Activated CD4-positive, alpha-beta T cell treated with anti-CD3 and anti-CD28 coated beads, Interleukin-2, amount 10 ng/mL, durations not matched to agents 7 days and 5 days (primary cell): ENCODE measurements around the gene ZSCAN26. TPM values are rescaled to one million over a fixed set of nuclear protein-coding genes. Genes with fewer than 3 reads are reported as not detected.
A peak's percentile ranks its signal among the peaks of the same experiment; 100 is the strongest.

Experiments used
- CTCF ChIA-PET: fragments of 350-600 bp; sonication (Branson Sonifier 250); formaldehyde crosslinking; loops from one replicate; lab custom pipeline; 2021; ENCODE audit warnings: antibody characterized with exemption; lab: Charles Lee
- POLR2A ChIA-PET: fragments of 350-600 bp; sonication (Branson Sonifier 250); formaldehyde crosslinking; loops from one replicate; lab custom pipeline; 2021; ENCODE audit warnings: antibody characterized with exemption; lab: Charles Lee
- DNase-seq: peaks from one replicate; pipeline ENCODE4 v3.0.0-alpha.2; 2020
- H3K27ac Mint-ChIP-seq: one replicate; pipeline ENCODE4 v1.8.0; 2021; ENCODE audit warnings: mild to moderate bottlenecking, moderate library complexity, mixed read lengths
- H3K27me3 Mint-ChIP-seq: one replicate; pipeline ENCODE4 v1.8.0; 2021; ENCODE audit warnings: mixed read lengths
- H3K36me3 Mint-ChIP-seq: one replicate; pipeline ENCODE4 v1.8.0; 2021; ENCODE audit warnings: low read depth, mixed read lengths
- H3K4me1 Mint-ChIP-seq: one replicate; pipeline ENCODE4 v1.8.0; 2021; ENCODE audit warnings: mixed read lengths
- H3K4me3 Mint-ChIP-seq: one replicate; pipeline ENCODE4 v1.8.0; 2021; ENCODE audit warnings: mild to moderate bottlenecking, moderate library complexity, mixed read lengths
- H3K9me3 Mint-ChIP-seq: one replicate; pipeline ENCODE4 v1.8.0; 2021; ENCODE audit warnings: mixed read lengths
- total RNA-seq, 2 experiments: library from RNA; stranded (reverse); gene quantifications; one replicate each; pipeline ENCODE4 v1.2.3, GENCODE V29; 2021

Gene ZSCAN26
- 10 to 100 TPM in 1 of 2 experiments, 1 to 10 TPM in 1; 8.1 to 10.5 TPM for total RNA-seq

GRCh38 chr6:28266962-28267694 lies at the start of gene ZSCAN26:
ZSCAN26 (plus strand) TSS chr6:28267143; CDS start chr6:28271920, 4,777 bp downstream.
- no peak within 1 kb of the TSS for H3K4me3 Mint-ChIP-seq
- no peak within 1 kb of the TSS for H3K27ac Mint-ChIP-seq
- H3K9me3 Mint-ChIP-seq = no peaks in the 10 kb centered on the region
- CTCF ChIA-PET = interaction anchor here (0.7 to 2.0 kb wide), 8 partner anchors 9 to 127 kb away, joined by 3 to 7 read pairs (median 3); partner anchors contain the start of genes PGBD1 and ZKSCAN4
- H3K4me1 Mint-ChIP-seq = peaks cover 7% of the 10 kb centered on the region
- H3K27me3 Mint-ChIP-seq = peaks cover 6% of the 10 kb centered on the region
- DNase-seq = peak; percentile 88
- POLR2A ChIA-PET = interaction anchor here (0.6 to 1.5 kb wide), 4 partner anchors 15 to 515 kb away, joined by 4 to 6 read pairs (median 6); partner anchors contain the start of genes ZKSCAN4 and ZKSCAN8
- H3K36me3 Mint-ChIP-seq = peaks cover 2% of the 10 kb centered on the region

- H3K36me3 Mint-ChIP-seq = no peaks in the 10 kb centered on the region
- peaks cover 80% of the 10 kb centered on the region for H3K27me3 Mint-ChIP-seq
- DNase-seq = no peak
- H3K9me3 Mint-ChIP-seq = no peaks in the 10 kb centered on the region
- peak overlapping the region; percentile 58 for H3K4me3 Mint-ChIP-seq
- H3K27ac Mint-ChIP-seq = no peak overlapping the region
- H3K4me1 Mint-ChIP-seq = peaks cover 9% of the 10 kb centered on the region
- ChIA-PET POLR2A (no interaction called here), CTCF (interaction anchor here (0.6 to 0.7 kb wide), 2 partner anchors 61 to 329 kb away, joined by 3 read pairs; no protein-coding TSS in a partner anchor)
Measured at GRCh38 chr6:28217890-28218289, 49.1 kb upstream of the ZSCAN26 start.

GRCh38 chr6:28218312-28219248 lies 48.4 kb upstream of the ZSCAN26 start:
- Mint-ChIP-seq H3K4me3 (peak overlapping the region; percentile 58), H3K27me3 (peaks cover 80% of the 10 kb centered on the region), H3K9me3 (no peaks in the 10 kb centered on the region), H3K36me3 (no peaks in the 10 kb centered on the region), H3K27ac (peak overlapping the region; percentile 36), H3K4me1 (peaks cover 6% of the 10 kb centered on the region)
- CTCF ChIA-PET = interaction anchor here (0.7 kb wide), 1 partner anchor 62 kb away, joined by 3 read pairs; no protein-coding TSS in a partner anchor
- DNase-seq = no peak
- POLR2A ChIA-PET = no interaction called here

- no peak overlapping the region for H3K27ac Mint-ChIP-seq
- no peaks in the 10 kb centered on the region for H3K9me3 Mint-ChIP-seq
- no peak overlapping the region for H3K4me3 Mint-ChIP-seq
- DNase-seq = no peak
- peaks cover 13% of the 10 kb centered on the region for H3K4me1 Mint-ChIP-seq
- H3K27me3 Mint-ChIP-seq = peaks cover 78% of the 10 kb centered on the region
- ChIA-PET POLR2A (no interaction called here), CTCF (no interaction called here)
- no peaks in the 10 kb centered on the region for H3K36me3 Mint-ChIP-seq
Measured at GRCh38 chr6:28220257-28221133, 46.4 kb upstream of the ZSCAN26 start.

- H3K27ac Mint-ChIP-seq = peak overlapping the region; percentile 81
- ChIA-PET POLR2A (no interaction called here), CTCF (no interaction called here)
- DNase-seq = no peak
- peak overlapping the region; percentile 79 for H3K4me3 Mint-ChIP-seq
- peaks cover 51% of the 10 kb centered on the region for H3K27me3 Mint-ChIP-seq
- no peaks in the 10 kb centered on the region for H3K9me3 Mint-ChIP-seq
- H3K36me3 Mint-ChIP-seq = peaks cover 5% of the 10 kb centered on the region
- peaks cover 36% of the 10 kb centered on the region for H3K4me1 Mint-ChIP-seq
Measured at GRCh38 chr6:28224131-28225055, 42.5 kb upstream of the ZSCAN26 start.

- H3K4me3 Mint-ChIP-seq = peak within 1 kb of the TSS; percentile 79
- no peaks in the 10 kb centered on the region for H3K9me3 Mint-ChIP-seq
- DNase-seq = peak; percentile 25
- peaks cover 42% of the 10 kb centered on the region for H3K27me3 Mint-ChIP-seq
- ChIA-PET CTCF (no interaction called here), POLR2A (no interaction called here)
- H3K27ac Mint-ChIP-seq = peak within 1 kb of the TSS; percentile 81
- peaks cover 5% of the 10 kb centered on the region for H3K36me3 Mint-ChIP-seq
- peaks cover 36% of the 10 kb centered on the region for H3K4me1 Mint-ChIP-seq
Measured at GRCh38 chr6:28225056-28225834, 41.7 kb upstream of the ZSCAN26 start, which contains the start of gene ZSCAN9. ZSCAN9 (plus strand) TSS chr6:28225275; CDS start chr6:28227085, 1,810 bp downstream.

- Mint-ChIP-seq H3K27ac (no peak overlapping the region), H3K4me3 (no peak overlapping the region)
- POLR2A ChIA-PET = interaction anchor here (0.6 kb wide), 1 partner anchor 28 kb away, joined by 3 read pairs; no protein-coding TSS in a partner anchor
Measured at GRCh38 chr6:28226460-28226859, 40.5 kb upstream of the ZSCAN26 start.

GRCh38 chr6:28232785-28233184 lies 34.2 kb upstream of the ZSCAN26 start:
- no peak for DNase-seq
- H3K4me3 Mint-ChIP-seq = no peak overlapping the region
- ChIA-PET CTCF (no interaction called here), POLR2A (no interaction called here)
- peaks cover 13% of the 10 kb centered on the region for H3K4me1 Mint-ChIP-seq
- no peaks in the 10 kb centered on the region for H3K27me3 Mint-ChIP-seq
- no peak overlapping the region for H3K27ac Mint-ChIP-seq
- peaks cover 6% of the 10 kb centered on the region for H3K36me3 Mint-ChIP-seq
- peaks cover 8% of the 10 kb centered on the region for H3K9me3 Mint-ChIP-seq

More at GRCh38 chr6:28226460-28226859, 40.5 kb upstream of the ZSCAN26 start:
- Mint-ChIP-seq H3K27me3 (peaks cover 33% of the 10 kb centered on the region), H3K9me3 (no peaks in the 10 kb centered on the region), H3K4me1 (peaks cover 36% of the 10 kb centered on the region), H3K36me3 (peaks cover 5% of the 10 kb centered on the region)
- CTCF ChIA-PET = no interaction called here
- DNase-seq = no peak

GRCh38 chr6:28235912-28236452 lies 31.0 kb upstream of the ZSCAN26 start:
- DNase-seq = no peak
- no peak overlapping the region for H3K27ac Mint-ChIP-seq
- H3K4me3 Mint-ChIP-seq = no peak overlapping the region
- no peaks in the 10 kb centered on the region for H3K27me3 Mint-ChIP-seq
- H3K4me1 Mint-ChIP-seq = no peaks in the 10 kb centered on the region
- peaks cover 6% of the 10 kb centered on the region for H3K36me3 Mint-ChIP-seq
- H3K9me3 Mint-ChIP-seq = peaks cover 11% of the 10 kb centered on the region
- CTCF ChIA-PET = no interaction called here
- POLR2A ChIA-PET = no interaction called here

- Mint-ChIP-seq H3K4me3 (no peak overlapping the region), H3K36me3 (peaks cover 8% of the 10 kb centered on the region), H3K27me3 (no peaks in the 10 kb centered on the region), H3K9me3 (peaks cover 2% of the 10 kb centered on the region), H3K4me1 (no peaks in the 10 kb centered on the region), H3K27ac (no peak overlapping the region)
- no peak for DNase-seq
- POLR2A ChIA-PET = no interaction called here
- CTCF ChIA-PET = no interaction called here
Measured at GRCh38 chr6:28239636-28240035, 27.3 kb upstream of the ZSCAN26 start.
